GM12864 (cell line): ENCODE measurements around the gene FERD3L.

Source experiments
- DNase-seq: peaks from one replicate; pipeline ENCODE4 v3.0.0-alpha.2; 2011; ENCODE audit warnings: low read depth
- H3K4me3 ChIP-seq: 2 replicates; pipeline ENCODE4 v1.5.1; 2011; ENCODE audit warnings: mild to moderate bottlenecking, low read depth, low read length, control low read depth
- TF ChIP-seq, protein P1 (sequence below): IDR thresholded peaks from 2 replicates; pipeline ENCODE4 v1.5.1; 2011; ENCODE audit warnings: low read depth, mild to moderate bottlenecking, moderate library complexity, low read length, control low read depth, inconsistent platforms; ENCODE audit errors: missing control alignments

FERD3L gene

DNA sequence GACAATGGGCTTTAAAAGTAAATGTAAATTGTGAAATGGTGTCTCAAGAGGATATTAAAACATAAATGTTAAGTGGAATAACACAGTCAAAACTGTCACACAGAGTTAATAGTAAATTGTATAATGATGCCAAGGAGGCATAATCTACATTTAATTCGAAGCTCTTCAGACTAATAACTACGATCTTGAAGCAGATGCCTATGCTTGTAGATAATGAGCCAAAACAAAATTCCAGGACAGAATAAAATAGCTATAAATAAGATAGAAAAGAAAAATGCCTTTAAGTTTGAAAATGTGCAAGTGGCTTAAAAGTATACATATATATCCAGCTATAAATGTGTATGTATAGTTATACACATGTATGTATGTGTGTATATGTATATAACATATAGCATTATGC is 45.3 kb downstream of the FERD3L start:
- no peak for DNase-seq
- TF ChIP-seq, protein P1, sequence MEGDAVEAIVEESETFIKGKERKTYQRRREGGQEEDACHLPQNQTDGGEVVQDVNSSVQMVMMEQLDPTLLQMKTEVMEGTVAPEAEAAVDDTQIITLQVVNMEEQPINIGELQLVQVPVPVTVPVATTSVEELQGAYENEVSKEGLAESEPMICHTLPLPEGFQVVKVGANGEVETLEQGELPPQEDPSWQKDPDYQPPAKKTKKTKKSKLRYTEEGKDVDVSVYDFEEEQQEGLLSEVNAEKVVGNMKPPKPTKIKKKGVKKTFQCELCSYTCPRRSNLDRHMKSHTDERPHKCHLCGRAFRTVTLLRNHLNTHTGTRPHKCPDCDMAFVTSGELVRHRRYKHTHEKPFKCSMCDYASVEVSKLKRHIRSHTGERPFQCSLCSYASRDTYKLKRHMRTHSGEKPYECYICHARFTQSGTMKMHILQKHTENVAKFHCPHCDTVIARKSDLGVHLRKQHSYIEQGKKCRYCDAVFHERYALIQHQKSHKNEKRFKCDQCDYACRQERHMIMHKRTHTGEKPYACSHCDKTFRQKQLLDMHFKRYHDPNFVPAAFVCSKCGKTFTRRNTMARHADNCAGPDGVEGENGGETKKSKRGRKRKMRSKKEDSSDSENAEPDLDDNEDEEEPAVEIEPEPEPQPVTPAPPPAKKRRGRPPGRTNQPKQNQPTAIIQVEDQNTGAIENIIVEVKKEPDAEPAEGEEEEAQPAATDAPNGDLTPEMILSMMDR, result no peak
- no peak overlapping the region for H3K4me3 ChIP-seq

DNA sequence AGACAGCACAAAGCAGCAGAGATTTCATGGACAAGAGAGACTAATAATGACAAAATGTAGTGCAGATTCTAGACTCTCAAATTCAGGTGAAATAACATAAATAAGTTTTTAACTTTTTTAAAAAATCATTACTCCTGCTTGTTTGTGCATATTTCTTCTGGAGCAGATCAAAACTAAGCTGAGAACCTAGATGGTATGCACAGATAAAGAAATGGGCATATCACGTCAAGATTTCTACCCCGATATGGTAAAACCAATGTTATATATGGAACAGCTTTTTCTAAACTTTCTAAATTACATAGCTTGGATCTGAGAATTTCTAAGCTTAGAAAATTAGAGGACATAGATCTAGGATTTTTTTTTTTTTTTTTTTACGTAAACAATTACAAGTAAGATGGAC is 46.0 kb downstream of the FERD3L start:
- no peak for DNase-seq
- no peak overlapping the region for H3K4me3 ChIP-seq

DNA sequence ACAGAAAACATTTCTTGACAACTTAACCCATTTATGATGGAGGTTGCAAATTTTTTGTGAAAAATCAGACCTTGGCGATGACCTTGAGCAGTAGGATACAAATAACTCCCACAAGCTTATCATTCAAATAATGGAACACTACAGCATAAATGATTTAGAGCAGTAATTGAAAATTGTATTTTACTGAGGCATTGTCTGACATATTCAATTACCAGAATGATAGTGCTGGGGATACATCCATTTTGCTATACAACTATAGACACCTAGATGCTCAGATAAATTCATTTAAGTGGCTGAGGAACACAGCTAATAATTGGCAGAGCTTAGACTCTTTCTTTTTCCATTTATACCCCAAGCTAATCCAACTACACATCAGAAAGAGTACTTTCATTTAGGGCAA is 46.7 kb downstream of the FERD3L start:
- TF ChIP-seq, protein P1, result no peak
- H3K4me3 ChIP-seq, result no peak overlapping the region
- no peak for DNase-seq

More for the DNA sequence above, 46.0 kb downstream of the FERD3L start:
- TF ChIP-seq, protein P1, result no peak

DNA sequence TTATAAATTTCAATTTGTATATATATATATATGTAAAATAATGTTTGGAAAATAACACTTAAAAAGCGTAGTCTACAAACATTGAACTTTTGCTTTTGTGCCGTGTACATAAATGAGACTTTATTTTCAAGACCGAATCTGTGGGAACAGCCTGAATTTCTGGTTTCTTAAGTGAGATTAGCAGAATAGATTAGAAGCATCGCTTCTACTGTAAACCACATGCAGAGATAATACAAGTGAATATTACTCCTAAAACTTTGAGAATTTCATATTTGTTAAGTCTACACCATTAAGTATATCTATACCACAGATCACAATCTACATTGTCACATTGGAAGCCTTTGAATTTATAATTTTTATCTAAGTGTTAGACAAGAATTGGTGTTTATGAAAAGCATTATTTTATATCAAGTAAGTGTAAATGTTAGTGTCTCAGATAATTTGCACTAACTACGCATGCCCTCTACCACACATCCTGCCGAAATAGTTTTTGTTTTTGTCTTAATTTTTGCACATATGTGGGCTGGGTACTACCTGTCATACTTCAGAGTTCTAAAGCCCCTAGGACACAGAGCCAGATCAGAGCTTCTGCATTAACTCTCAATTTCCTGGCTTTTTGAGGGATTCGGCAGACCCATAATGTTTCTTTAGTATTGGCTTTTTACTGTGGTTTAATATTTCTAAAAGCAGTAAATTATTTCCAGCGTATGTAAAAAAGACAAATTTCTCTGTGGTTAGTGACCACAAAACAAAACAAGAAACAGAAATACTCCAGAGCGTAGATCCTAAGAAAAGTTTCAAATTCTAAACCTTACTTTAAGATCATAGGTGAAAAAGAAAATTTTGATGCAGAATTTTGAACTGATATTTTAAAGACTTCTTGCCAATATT is 47.8 kb downstream of the FERD3L start:
- no peak for DNase-seq
- TF ChIP-seq, protein P1, result no peak
- H3K4me3 ChIP-seq, result no peak overlapping the region

DNA sequence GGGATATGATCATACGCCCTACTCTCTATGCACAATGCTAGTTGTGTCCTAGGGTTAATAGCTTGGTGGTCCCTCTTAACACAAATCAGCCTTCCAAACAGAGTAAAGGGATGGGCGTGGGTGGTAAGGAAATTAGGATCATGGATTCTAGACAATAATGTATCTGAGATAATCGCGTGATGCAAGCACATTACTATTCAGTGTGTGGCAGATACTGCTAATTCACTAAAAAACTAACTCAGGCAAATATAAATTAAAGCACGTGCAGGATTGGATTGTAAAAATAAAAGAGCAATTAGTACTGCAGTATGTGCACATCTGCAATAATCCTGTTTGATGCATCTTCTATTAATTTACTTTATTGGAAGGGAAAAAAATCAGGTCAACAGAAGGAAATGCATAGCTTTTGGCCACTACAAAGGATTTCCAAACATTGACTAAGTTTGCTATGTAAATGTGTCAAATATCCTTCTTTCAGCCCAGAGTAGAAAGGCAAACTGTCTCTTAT is 49.8 kb downstream of the FERD3L start:
- TF ChIP-seq, protein P1, result no peak
- H3K4me3 ChIP-seq, result no peak overlapping the region
- DNase-seq, result no peak
